SK-N-SH treated with all-trans-retinoic acid at 6 μM for 48 hours (cell line): ENCODE measurements around the gene CFAP73.

ENCODE experiments used
- ARNTL ChIP-seq: fragments of 450-650 bp; formaldehyde crosslinking; IDR thresholded peaks from 2 replicates; pipeline ENCODE4 v1.5.0; 2020; ENCODE audit warnings: low read depth, mild to moderate bottlenecking, moderate library complexity, borderline replicate concordance
- BACH2 ChIP-seq: fragments of 250-450 bp; sonication (Bioruptor Pico); IDR thresholded peaks from 2 replicates; pipeline ENCODE4 v1.9.0; 2021; ENCODE audit warnings: mild to moderate bottlenecking, borderline replicate concordance
- CREB5 ChIP-seq: fragments of 250-450 bp; sonication (Bioruptor Pico); IDR thresholded peaks from 2 replicates; pipeline ENCODE4 v1.5.1; 2020; ENCODE audit warnings: low read depth, mild to moderate bottlenecking, moderate library complexity
- ESRRG ChIP-seq: fragments of 250-450 bp; sonication (Bioruptor Pico); IDR thresholded peaks from 2 replicates; pipeline ENCODE4 v1.6.1; 2021; ENCODE audit warnings: mild to moderate bottlenecking
- GLIS3 ChIP-seq: fragments of 250-450 bp; sonication (Bioruptor Pico); IDR thresholded peaks from 2 replicates; pipeline ENCODE4 v1.5.0; 2020; ENCODE audit warnings: mild to moderate bottlenecking, moderate library complexity
- PPARA ChIP-seq: fragments of 250-450 bp; sonication (Bioruptor Pico); IDR thresholded peaks from 2 replicates; pipeline ENCODE4 v1.5.0; 2020; ENCODE audit warnings: mild to moderate bottlenecking, borderline replicate concordance
- RARB ChIP-seq: fragments of 250-450 bp; sonication (Bioruptor Pico); IDR thresholded peaks from 2 replicates; pipeline ENCODE4 v1.8.0; 2021; ENCODE audit warnings: mild to moderate bottlenecking, moderate library complexity
- SNAI2 ChIP-seq: fragments of 250-450 bp; sonication (Bioruptor Pico); IDR thresholded peaks from 2 replicates; pipeline ENCODE4 v1.5.0; 2020; ENCODE audit warnings: mild to moderate bottlenecking, moderate library complexity
- TCF4 ChIP-seq: fragments of 250-450 bp; sonication (Bioruptor Pico); IDR thresholded peaks from 2 replicates; pipeline ENCODE4 v1.8.0; 2021; ENCODE audit warnings: mild to moderate bottlenecking, moderate library complexity, borderline replicate concordance
- ZFP30 ChIP-seq: fragments of 450-650 bp; formaldehyde crosslinking; IDR thresholded peaks from 2 replicates; pipeline ENCODE4 v1.5.0; 2022; ENCODE audit warnings: mild to moderate bottlenecking, moderate library complexity
- ZNF70 ChIP-seq: fragments of 450-650 bp; formaldehyde crosslinking; IDR thresholded peaks from 2 replicates; pipeline ENCODE4 v1.5.0; 2020; ENCODE audit warnings: mild to moderate bottlenecking, moderate library complexity
- TF ChIP-seq, protein P1 (sequence below): fragments of 250-450 bp; sonication (Bioruptor Pico); IDR thresholded peaks from 2 replicates; pipeline ENCODE4 v1.5.0; 2020; ENCODE audit warnings: mild to moderate bottlenecking, moderate library complexity
- TF ChIP-seq, protein P2 (sequence below): fragments of 250-450 bp; sonication (Bioruptor Pico); IDR thresholded peaks from 2 replicates; pipeline ENCODE4 v1.8.0; 2020; ENCODE audit warnings: mild to moderate bottlenecking, moderate library complexity, borderline replicate concordance
- TF ChIP-seq, protein P3 (sequence below): fragments of 250-450 bp; sonication (Bioruptor Pico); IDR thresholded peaks from 2 replicates; pipeline ENCODE4 v1.5.1; 2021; ENCODE audit warnings: mild to moderate bottlenecking, moderate library complexity

- TF ChIP-seq ESRRG (CRISPR knock-in tag) (no peak), CREB5 (CRISPR knock-in tag) (no peak), ZFP30 (CRISPR knock-in tag) (no peak), BACH2 (CRISPR knock-in tag) (no peak), ZNF70 (CRISPR knock-in tag) (no peak), GLIS3 (no peak), PPARA (CRISPR knock-in tag) (no peak), RARB (CRISPR knock-in tag) (no peak), ARNTL (no peak), SNAI2 (no peak), TCF4 (no peak)
- TF ChIP-seq, protein P1, sequence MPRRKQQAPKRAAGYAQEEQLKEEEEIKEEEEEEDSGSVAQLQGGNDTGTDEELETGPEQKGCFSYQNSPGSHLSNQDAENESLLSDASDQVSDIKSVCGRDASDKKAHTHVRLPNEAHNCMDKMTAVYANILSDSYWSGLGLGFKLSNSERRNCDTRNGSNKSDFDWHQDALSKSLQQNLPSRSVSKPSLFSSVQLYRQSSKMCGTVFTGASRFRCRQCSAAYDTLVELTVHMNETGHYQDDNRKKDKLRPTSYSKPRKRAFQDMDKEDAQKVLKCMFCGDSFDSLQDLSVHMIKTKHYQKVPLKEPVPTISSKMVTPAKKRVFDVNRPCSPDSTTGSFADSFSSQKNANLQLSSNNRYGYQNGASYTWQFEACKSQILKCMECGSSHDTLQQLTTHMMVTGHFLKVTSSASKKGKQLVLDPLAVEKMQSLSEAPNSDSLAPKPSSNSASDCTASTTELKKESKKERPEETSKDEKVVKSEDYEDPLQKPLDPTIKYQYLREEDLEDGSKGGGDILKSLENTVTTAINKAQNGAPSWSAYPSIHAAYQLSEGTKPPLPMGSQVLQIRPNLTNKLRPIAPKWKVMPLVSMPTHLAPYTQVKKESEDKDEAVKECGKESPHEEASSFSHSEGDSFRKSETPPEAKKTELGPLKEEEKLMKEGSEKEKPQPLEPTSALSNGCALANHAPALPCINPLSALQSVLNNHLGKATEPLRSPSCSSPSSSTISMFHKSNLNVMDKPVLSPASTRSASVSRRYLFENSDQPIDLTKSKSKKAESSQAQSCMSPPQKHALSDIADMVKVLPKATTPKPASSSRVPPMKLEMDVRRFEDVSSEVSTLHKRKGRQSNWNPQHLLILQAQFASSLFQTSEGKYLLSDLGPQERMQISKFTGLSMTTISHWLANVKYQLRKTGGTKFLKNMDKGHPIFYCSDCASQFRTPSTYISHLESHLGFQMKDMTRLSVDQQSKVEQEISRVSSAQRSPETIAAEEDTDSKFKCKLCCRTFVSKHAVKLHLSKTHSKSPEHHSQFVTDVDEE (CRISPR knock-in tag): no peak
- TF ChIP-seq, protein P2, sequence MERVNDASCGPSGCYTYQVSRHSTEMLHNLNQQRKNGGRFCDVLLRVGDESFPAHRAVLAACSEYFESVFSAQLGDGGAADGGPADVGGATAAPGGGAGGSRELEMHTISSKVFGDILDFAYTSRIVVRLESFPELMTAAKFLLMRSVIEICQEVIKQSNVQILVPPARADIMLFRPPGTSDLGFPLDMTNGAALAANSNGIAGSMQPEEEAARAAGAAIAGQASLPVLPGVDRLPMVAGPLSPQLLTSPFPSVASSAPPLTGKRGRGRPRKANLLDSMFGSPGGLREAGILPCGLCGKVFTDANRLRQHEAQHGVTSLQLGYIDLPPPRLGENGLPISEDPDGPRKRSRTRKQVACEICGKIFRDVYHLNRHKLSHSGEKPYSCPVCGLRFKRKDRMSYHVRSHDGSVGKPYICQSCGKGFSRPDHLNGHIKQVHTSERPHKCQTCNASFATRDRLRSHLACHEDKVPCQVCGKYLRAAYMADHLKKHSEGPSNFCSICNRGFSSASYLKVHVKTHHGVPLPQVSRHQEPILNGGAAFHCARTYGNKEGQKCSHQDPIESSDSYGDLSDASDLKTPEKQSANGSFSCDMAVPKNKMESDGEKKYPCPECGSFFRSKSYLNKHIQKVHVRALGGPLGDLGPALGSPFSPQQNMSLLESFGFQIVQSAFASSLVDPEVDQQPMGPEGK (CRISPR knock-in tag): no peak
- TF ChIP-seq, protein P3, sequence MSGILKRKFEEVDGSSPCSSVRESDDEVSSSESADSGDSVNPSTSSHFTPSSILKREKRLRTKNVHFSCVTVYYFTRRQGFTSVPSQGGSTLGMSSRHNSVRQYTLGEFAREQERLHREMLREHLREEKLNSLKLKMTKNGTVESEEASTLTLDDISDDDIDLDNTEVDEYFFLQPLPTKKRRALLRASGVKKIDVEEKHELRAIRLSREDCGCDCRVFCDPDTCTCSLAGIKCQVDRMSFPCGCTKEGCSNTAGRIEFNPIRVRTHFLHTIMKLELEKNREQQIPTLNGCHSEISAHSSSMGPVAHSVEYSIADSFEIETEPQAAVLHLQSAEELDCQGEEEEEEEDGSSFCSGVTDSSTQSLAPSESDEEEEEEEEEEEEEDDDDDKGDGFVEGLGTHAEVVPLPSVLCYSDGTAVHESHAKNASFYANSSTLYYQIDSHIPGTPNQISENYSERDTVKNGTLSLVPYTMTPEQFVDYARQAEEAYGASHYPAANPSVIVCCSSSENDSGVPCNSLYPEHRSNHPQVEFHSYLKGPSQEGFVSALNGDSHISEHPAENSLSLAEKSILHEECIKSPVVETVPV (CRISPR knock-in tag): no peak
Observed at GRCh38 chr12:113128802-113129663, 20.5 kb upstream of the CFAP73 start.
